Measurements from ENCODE around the gene RBM26. TPM values are rescaled to one million over a fixed set of nuclear protein-coding genes. Genes with fewer than 3 reads are reported as not detected.

RBM26 gene
- total and polyA plus RNA-seq, 2 of the 4 experiments (the other 2 are of a cell fraction) = 17.6 to 18.1 TPM

DNA sequence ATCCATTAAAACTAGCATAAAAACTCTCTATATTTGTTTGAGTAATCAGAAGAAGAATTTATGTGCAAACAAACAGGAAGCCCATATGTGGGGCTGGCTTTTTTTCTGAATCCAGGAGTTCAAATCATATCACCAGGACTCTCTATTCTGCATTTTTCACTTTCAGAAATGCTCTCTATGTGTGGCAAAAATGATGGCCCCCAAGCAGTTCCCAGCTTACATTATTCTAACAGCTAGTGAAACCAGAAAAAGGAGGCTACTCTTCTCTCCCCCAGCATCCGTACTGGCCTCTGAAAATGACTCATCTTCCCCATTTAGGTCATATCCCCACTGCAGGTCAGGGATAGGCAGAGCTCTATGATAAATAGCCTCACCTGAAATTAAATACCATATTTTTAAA lies 20.4 kb downstream of the RBM26 start:
- H3K4me2 ChIP-seq (ENCODE audit: low read depth, low read length) = no peak overlapping the region
- peaks cover 4% of the 10 kb centered on the region; the same call in 1 of the 2 replicates for H3K9me1 ChIP-seq (ENCODE audit: insufficient read depth, low read length)
- no peak overlapping the region for H4K8ac ChIP-seq (ENCODE audit: low read depth in 2 of 2, low read length in 2 of 2)
- H2BK20ac ChIP-seq (ENCODE audit: low read depth, low read length) = no peak overlapping the region
- in situ Hi-C loops (cut with MboI; ENCODE audit: low sequenced_read_pairs) (no loop called here), intact Hi-C loops (cut with micrococcal nuclease) (no loop called here), dilution Hi-C loops (cut with HindIII; ENCODE audit: low sequenced_read_pairs, unreplicated experiment) (no loop called here)
- ATAC-seq (ENCODE audit: low read depth) = no peak
- H3K27ac ChIP-seq (ENCODE audit: insufficient read depth, low read length) = no peak overlapping the region
- H2AK9ac ChIP-seq (replicated peaks; ENCODE audit: low read depth, low read length, poor library complexity) = no peak overlapping the region
- H3K4me1 ChIP-seq (ENCODE audit: control insufficient read depth, insufficient read depth, low read length) = peaks cover 4% of the 10 kb centered on the region; the same call in 1 of the 2 replicates
- no TSS peak for BruUV-seq (replicated peaks)
- H4K20me1 ChIP-seq (ENCODE audit: insufficient read depth, low read length) = peaks cover 29% of the 10 kb centered on the region
- H3K14ac ChIP-seq (replicated peaks; ENCODE audit: low read depth, low read length) = no peak overlapping the region
- H2AK5ac ChIP-seq (ENCODE audit: low read depth, low read length) = no peak overlapping the region
- no peak overlapping the region for H3K4ac ChIP-seq (ENCODE audit: low read depth, low read length)
- no peak overlapping the region for H2AFZ ChIP-seq (replicated peaks; ENCODE audit: low read length, poor library complexity)
- H3K23ac ChIP-seq (ENCODE audit: low read depth, low read length) = no peak overlapping the region
- no CpG with 5 or more reads among the region's 1 CpG for WGBS, 2 experiments (ENCODE audit: extremely low coverage in 2 of 2, insufficient read length in 1 of 2)
- no peak overlapping the region for H4K5ac ChIP-seq (ENCODE audit: low read depth, low read length)
- no peak overlapping the region for H3K4me3 ChIP-seq (ENCODE audit: insufficient read depth, low read depth, low read length)
- POLR2A ChIA-PET (ENCODE audit: unreplicated experiment) = no interaction called here
- no peaks in the 10 kb centered on the region for H3K27me3 ChIP-seq (ENCODE audit: control insufficient read depth, insufficient read depth, low read length)
- peaks cover 23 to 49% of the 10 kb centered on the region in 2 experiments for H3K79me1 ChIP-seq (ENCODE audit: low read depth in 1 of 2, low read length in 2 of 2)
- no peak for DNase-seq
- no peaks in the 10 kb centered on the region for H3K36me3 ChIP-seq (ENCODE audit: control insufficient read depth, insufficient read depth, low read length)
- H3K56ac ChIP-seq (ENCODE audit: extremely low read depth, insufficient read depth, low read length) = no peak overlapping the region
- H4K91ac ChIP-seq (ENCODE audit: insufficient read depth, low read depth, low read length) = no peak overlapping the region
- H2BK120ac ChIP-seq (ENCODE audit: low read depth, low read length) = no peak overlapping the region
- no peak overlapping the region for H3K9ac ChIP-seq (ENCODE audit: low read depth, low read length)
- H3K18ac ChIP-seq (ENCODE audit: low read depth, low read length) = no peak overlapping the region
- CTCF ChIA-PET = no interaction called here
- TF ChIP-seq NFE2L2 (IDR thresholded peaks at IDR 0.05; ENCODE audit: low read depth, low read length) (no peak), RCOR1 (IDR thresholded peaks at IDR 0.05; ENCODE audit: insufficient replicate concordance, low read length) (no peak), CEBPB (IDR thresholded peaks at IDR 0.05; ENCODE audit: low read depth, low read length) (no peak), BHLHE40 (IDR thresholded peaks at IDR 0.05; ENCODE audit: low read depth, low read length) (no peak), ELK1 (IDR thresholded peaks at IDR 0.05; ENCODE audit: borderline replicate concordance, low read depth, low read length) (no peak), CHD1 (IDR thresholded peaks at IDR 0.05; ENCODE audit: low read depth, low read length) (no peak), CTCF (conservative IDR thresholded peaks at IDR 0.05; ENCODE audit: low read depth, low read length) (no peak), POLR2A (IDR thresholded peaks at IDR 0.05; ENCODE audit: low read depth, low read length) (no peak), RAD21 (IDR thresholded peaks at IDR 0.05; ENCODE audit: low read length) (no peak)
- no peak overlapping the region for H2BK5ac ChIP-seq (ENCODE audit: low read depth, low read length, poor library complexity, severe bottlenecking)
- no peak overlapping the region for H2BK15ac ChIP-seq (ENCODE audit: low read depth, low read length)
- no peaks in the 10 kb centered on the region for H3K9me3 ChIP-seq (ENCODE audit: control insufficient read depth, insufficient read depth, low read length)

Data from IMR-90 (cell line).